Fibroblast of skin of back (primary cell): ENCODE results near the gene CYTH2.

Source experiments
- DNase-seq: peaks from one replicate; pipeline ENCODE4 v3.0.0-alpha.2; 2013

CYTH2 gene

GRCh38 chr19:48454150-48454730 is 14.9 kb upstream of the CYTH2 start:
- DNase-seq: no peak

GRCh38 chr19:48455171-48455907 is 13.8 kb upstream of the CYTH2 start, which contains the start of gene KCNJ14:
Gene KCNJ14, plus strand, starts transcription at chr19:48455574. Its CDS starts 6,151 bp downstream, at chr19:48461725.
- DNase-seq: no peak

GRCh38 chr19:48455908-48456562 is 13.1 kb upstream of the CYTH2 start:
- DNase-seq: no peak

- no peak for DNase-seq
Measured at GRCh38 chr19:48456864-48457263, 12.3 kb upstream of the CYTH2 start.

- no peak for DNase-seq
Measured at GRCh38 chr19:48458016-48458415, 11.2 kb upstream of the CYTH2 start.

- DNase-seq: no peak
Measured at GRCh38 chr19:48461651-48461981, 7.6 kb upstream of the CYTH2 start.

- DNase-seq: no peak
Measured at GRCh38 chr19:48461982-48462655, 7.0 kb upstream of the CYTH2 start.

GRCh38 chr19:48465215-48465614 is 4.0 kb upstream of the CYTH2 start:
- DNase-seq: no peak

- DNase-seq: no peak
Measured at GRCh38 chr19:48466561-48467325, 2.4 kb upstream of the CYTH2 start.

GRCh38 chr19:48468772-48469288 is 339 bp upstream of the CYTH2 start:
- peak; percentile 100 for DNase-seq

- no peak for DNase-seq
Measured at GRCh38 chr19:48469934-48470680, 938 bp downstream of the CYTH2 start.

- no peak for DNase-seq
Measured at GRCh38 chr19:48470856-48471255, 1.7 kb downstream of the CYTH2 start.

- no peak for DNase-seq
Measured at GRCh38 chr19:48471836-48472235, 2.7 kb downstream of the CYTH2 start.

GRCh38 chr19:48473161-48473966 is 4.2 kb downstream of the CYTH2 start:
- no peak for DNase-seq

GRCh38 chr19:48474084-48474592 is 5.0 kb downstream of the CYTH2 start:
- no peak for DNase-seq

- DNase-seq: no peak
Measured at GRCh38 chr19:48475369-48476068, 6.3 kb downstream of the CYTH2 start.

GRCh38 chr19:48476176-48476575 is 7.0 kb downstream of the CYTH2 start:
- no peak for DNase-seq

- no peak for DNase-seq
Measured at GRCh38 chr19:48477067-48477685, 8.0 kb downstream of the CYTH2 start.

GRCh38 chr19:48477698-48478338 is 8.6 kb downstream of the CYTH2 start:
- DNase-seq: no peak
